Esophagus muscularis mucosa (tissue), 3 donors: ENCODE results near the gene VCX.

Experiments
- CTCF ChIP-seq, 3 experiments: fragments of 200-600 bp in 2 of 3; fragments of 450-650 bp in 1 of 3; sonication (generic) in 2 of 3; IDR thresholded peaks; one replicate each; pipeline ENCODE4 v1.5.1; 2017 to 2019; ENCODE audit warnings: antibody characterized with exemption in 3 of 3, mild to moderate bottlenecking in 2 of 3, moderate library complexity in 1 of 3
- POLR2A ChIP-seq: fragments of 450-650 bp; IDR thresholded peaks from one replicate; pipeline ENCODE4 v1.6.1; 2017; ENCODE audit warnings: antibody characterized with exemption, moderate library complexity, mild to moderate bottlenecking, low read depth
- POLR2AphosphoS5 ChIP-seq, 2 donors: sonication (generic); formaldehyde crosslinking; IDR thresholded peaks; one replicate each; pipeline ENCODE4 v1.6.1; 2017; ENCODE audit warnings: antibody characterized with exemption in 2 of 2

- no peak for TF ChIP-seq POLR2AphosphoS5 (IDR thresholded peaks at IDR 0.05)
- no peak for TF ChIP-seq POLR2A
- no peak for TF ChIP-seq CTCF (IDR thresholded peaks at IDR 0.05)
These were observed 41.3 kb upstream of the VCX start for GRCh38 chrX:7801711-7802110.
